Ishikawa (cell line): ENCODE results near the gene NR1H4.

Experiments
- CEBPB ChIP-seq: IDR thresholded peaks from 2 replicates; pipeline ENCODE4 v1.6.1; 2012
- CREB1 ChIP-seq: IDR thresholded peaks from 2 replicates; pipeline ENCODE4 v1.6.1; 2012; ENCODE audit warnings: low read depth
- EGR1 ChIP-seq: IDR thresholded peaks from 2 replicates; pipeline ENCODE4 v1.6.1; 2012
- EP300 ChIP-seq: IDR thresholded peaks from 2 replicates; pipeline ENCODE4 v1.6.1; 2012; ENCODE audit warnings: borderline replicate concordance
- FOXM1 ChIP-seq: IDR thresholded peaks from 2 replicates; pipeline ENCODE4 v1.6.1; 2012; ENCODE audit warnings: low read depth, borderline replicate concordance
- MAX ChIP-seq: IDR thresholded peaks from 2 replicates; pipeline ENCODE4 v1.6.1; 2012
- NFIC ChIP-seq: IDR thresholded peaks from 2 replicates; pipeline ENCODE4 v1.6.1; 2012
- RAD21 ChIP-seq: IDR thresholded peaks from 2 replicates; pipeline ENCODE4 v1.6.1; 2012; ENCODE audit warnings: low read depth
- REST ChIP-seq: IDR thresholded peaks from 2 replicates; pipeline ENCODE4 v1.6.1; 2012; ENCODE audit warnings: low read depth, mild to moderate bottlenecking
- TAF1 ChIP-seq: IDR thresholded peaks from 2 replicates; pipeline ENCODE4 v1.6.1; 2012; ENCODE audit warnings: low read depth, mild to moderate bottlenecking
- TCF12 ChIP-seq: IDR thresholded peaks from 2 replicates; pipeline ENCODE4 v1.6.1; 2012; ENCODE audit warnings: low read depth
- TEAD4 ChIP-seq: IDR thresholded peaks from 2 replicates; pipeline ENCODE4 v1.6.1; 2012
- USF1 ChIP-seq: IDR thresholded peaks from 2 replicates; pipeline ENCODE4 v1.6.1; 2012
- YY1 ChIP-seq: IDR thresholded peaks from 2 replicates; pipeline ENCODE4 v1.6.1; 2012; ENCODE audit warnings: low read depth
- ZBTB7A ChIP-seq: IDR thresholded peaks from 2 replicates; pipeline ENCODE4 v1.6.1; 2012; ENCODE audit warnings: low read depth

Gene NR1H4

GRCh38 chr12:100494026-100494425, 20.4 kb downstream of the NR1H4 start:
- no peak for TF ChIP-seq REST
- TF ChIP-seq TEAD4: no peak
- no peak for TF ChIP-seq FOXM1
- no peak for TF ChIP-seq MAX
- TF ChIP-seq RAD21: no peak
- no peak for TF ChIP-seq ZBTB7A
- no peak for TF ChIP-seq YY1
- no peak for TF ChIP-seq NFIC
- TF ChIP-seq CREB1: no peak
- TF ChIP-seq TCF12: no peak
- TF ChIP-seq TAF1: no peak
- no peak for TF ChIP-seq EP300
- no peak for TF ChIP-seq USF1
- TF ChIP-seq EGR1: no peak
- no peak for TF ChIP-seq CEBPB

GRCh38 chr12:100494538-100494937, 20.9 kb downstream of the NR1H4 start:
- no peak for TF ChIP-seq TAF1
- no peak for TF ChIP-seq REST
- no peak for TF ChIP-seq NFIC
- TF ChIP-seq TCF12: no peak
- TF ChIP-seq MAX: no peak
- no peak for TF ChIP-seq ZBTB7A
- TF ChIP-seq TEAD4: no peak
- no peak for TF ChIP-seq YY1
- no peak for TF ChIP-seq EGR1
- no peak for TF ChIP-seq CEBPB
- TF ChIP-seq EP300: no peak
- no peak for TF ChIP-seq CREB1
- TF ChIP-seq USF1: no peak
- TF ChIP-seq RAD21: no peak
- TF ChIP-seq FOXM1: no peak

GRCh38 chr12:100497105-100497795, 23.6 kb downstream of the NR1H4 start:
- no peak for TF ChIP-seq MAX
- TF ChIP-seq TCF12: no peak

- TF ChIP-seq TCF12 (no peak), YY1 (no peak), EP300 (no peak), CREB1 (no peak), REST (no peak), NFIC (no peak), EGR1 (no peak), TAF1 (no peak), CEBPB (no peak), MAX (no peak), TEAD4 (no peak), USF1 (no peak), FOXM1 (no peak), RAD21 (no peak), ZBTB7A (no peak)
Observed at GRCh38 chr12:100498141-100498540, 24.5 kb downstream of the NR1H4 start.
